ENCODE data around the gene RPAP3. TPM values are rescaled to one million over a fixed set of nuclear protein-coding genes. Genes with fewer than 3 reads are reported as not detected.

The RPAP3 gene
- total RNA-seq (2021) (34.4 to 44.3 TPM (median 40.6 TPM) in 3 replicates), Bru-seq, nascent RNA (percentile 86 among the genes with signal in this experiment)
- long read RNA-seq, experiment 1, full-length matches to known transcripts = 146 of 167 reads
- long read RNA-seq, experiment 1, partial matches to known transcripts = 13 of 167 reads
- long read RNA-seq, experiment 1, other reads (novel, unspliced or antisense) = 8 of 167 reads
- long read RNA-seq, experiment 2, full-length matches to known transcripts = 17 of 52 reads
- long read RNA-seq, experiment 2, partial matches to known transcripts = 19 of 52 reads
- long read RNA-seq, experiment 2, other reads (novel, unspliced or antisense) = 16 of 52 reads
- long read RNA-seq, experiment 3, full-length matches to known transcripts = 117 of 143 reads
- long read RNA-seq, experiment 3, partial matches to known transcripts = 9 of 143 reads
- long read RNA-seq, experiment 3, other reads (novel, unspliced or antisense) = 17 of 143 reads

GRCh38 chr12:47705566-47706425, at the start of gene RPAP3:
Gene RPAP3 (minus strand): TSS chr12:47706030. CDS start chr12:47702840, 3,190 bp downstream.
- H3K4me3 Mint-ChIP-seq = peak within 1 kb of the TSS; percentile 76
- ChIA-PET CTCF (interaction anchor here (0.6 to 2.0 kb wide), 9 partner anchors 10 to 132 kb away, joined by 3 to 10 read pairs (median 5); partner anchors contain the start of gene RAPGEF3), POLR2A (interaction anchor here (0.6 to 1.4 kb wide), 3 partner anchors 52 to 67 kb away, joined by 3 to 6 read pairs (median 4); partner anchors contain the start of gene SLC48A1)
- peak within 1 kb of the TSS; percentile 67 for H3K27ac Mint-ChIP-seq
- ATAC-seq (peak; percentile 98), DNase-seq (ENCODE audit: low spot score) (peak; percentile 96)
- H3K4me1 Mint-ChIP-seq = peaks cover 21% of the 10 kb centered on the region
- H3K36me3 Mint-ChIP-seq = peaks cover 2% of the 10 kb centered on the region; the same call in 1 of the 2 replicates
- no peaks in the 10 kb centered on the region for H3K9me3 Mint-ChIP-seq
- no peaks in the 10 kb centered on the region for H3K27me3 Mint-ChIP-seq (ENCODE audit: low read depth)
- TF ChIP-seq, protein P1, sequence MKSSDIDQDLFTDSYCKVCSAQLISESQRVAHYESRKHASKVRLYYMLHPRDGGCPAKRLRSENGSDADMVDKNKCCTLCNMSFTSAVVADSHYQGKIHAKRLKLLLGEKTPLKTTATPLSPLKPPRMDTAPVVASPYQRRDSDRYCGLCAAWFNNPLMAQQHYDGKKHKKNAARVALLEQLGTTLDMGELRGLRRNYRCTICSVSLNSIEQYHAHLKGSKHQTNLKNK (CRISPR knock-in tag; IDR thresholded peaks at IDR 0.05) = no peak
- TF ChIP-seq SMAD4 (CRISPR knock-in tag; IDR thresholded peaks at IDR 0.05) (no peak), TCF7 (CRISPR knock-in tag; IDR thresholded peaks at IDR 0.05; ENCODE audit: low read depth) (no peak), FOXP4 (CRISPR knock-in tag; IDR thresholded peaks at IDR 0.05) (peak; percentile 48; the same call in 1 of the 2 replicates), ETV6 (CRISPR knock-in tag; IDR thresholded peaks at IDR 0.05) (peak; percentile 60), KAT7 (CRISPR knock-in tag; IDR thresholded peaks at IDR 0.05; ENCODE audit: borderline replicate concordance) (peak; percentile 59; the same call in 1 of the 2 replicates), GABPB1 (CRISPR knock-in tag; IDR thresholded peaks at IDR 0.05) (peak; percentile 40; the same call in 1 of the 2 replicates), FOXK1 (CRISPR knock-in tag; IDR thresholded peaks at IDR 0.05) (0 out of 2 replicates have a peak, but pooled peaks have one; percentile 42), CREM (CRISPR knock-in tag; IDR thresholded peaks at IDR 0.05) (peak; percentile 82; the same call in 1 of the 2 replicates), TEAD4 (CRISPR knock-in tag; IDR thresholded peaks at IDR 0.05) (no peak), ZNF232 (CRISPR knock-in tag; IDR thresholded peaks at IDR 0.05) (no peak), JUN (CRISPR knock-in tag; IDR thresholded peaks at IDR 0.05) (no peak), ZNF317 (CRISPR knock-in tag; IDR thresholded peaks at IDR 0.05; ENCODE audit: borderline replicate concordance, low read depth) (no peak; the same call in 1 of the 2 replicates), HMGXB4 (CRISPR knock-in tag; IDR thresholded peaks at IDR 0.05) (peak; percentile 89; the same call in 1 of the 2 replicates), ERG (CRISPR knock-in tag; IDR thresholded peaks at IDR 0.05) (no peak), NR1H2 (CRISPR knock-in tag; IDR thresholded peaks at IDR 0.05) (no peak), SP1 (CRISPR knock-in tag; conservative IDR thresholded peaks at IDR 0.05) (peak; percentile 93), RORB (CRISPR knock-in tag; IDR thresholded peaks at IDR 0.05) (no peak)
- TF ChIP-seq, protein P2, sequence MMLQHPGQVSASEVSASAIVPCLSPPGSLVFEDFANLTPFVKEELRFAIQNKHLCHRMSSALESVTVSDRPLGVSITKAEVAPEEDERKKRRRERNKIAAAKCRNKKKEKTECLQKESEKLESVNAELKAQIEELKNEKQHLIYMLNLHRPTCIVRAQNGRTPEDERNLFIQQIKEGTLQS (CRISPR knock-in tag; conservative IDR thresholded peaks at IDR 0.05) = no peak
- TF ChIP-seq, protein P3, sequence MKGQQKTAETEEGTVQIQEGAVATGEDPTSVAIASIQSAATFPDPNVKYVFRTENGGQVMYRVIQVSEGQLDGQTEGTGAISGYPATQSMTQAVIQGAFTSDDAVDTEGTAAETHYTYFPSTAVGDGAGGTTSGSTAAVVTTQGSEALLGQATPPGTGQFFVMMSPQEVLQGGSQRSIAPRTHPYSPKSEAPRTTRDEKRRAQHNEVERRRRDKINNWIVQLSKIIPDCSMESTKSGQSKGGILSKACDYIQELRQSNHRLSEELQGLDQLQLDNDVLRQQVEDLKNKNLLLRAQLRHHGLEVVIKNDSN (CRISPR knock-in tag; IDR thresholded peaks at IDR 0.05) = peak; percentile 58; the same call in 1 of the 2 replicates
- TF ChIP-seq, protein P4, sequence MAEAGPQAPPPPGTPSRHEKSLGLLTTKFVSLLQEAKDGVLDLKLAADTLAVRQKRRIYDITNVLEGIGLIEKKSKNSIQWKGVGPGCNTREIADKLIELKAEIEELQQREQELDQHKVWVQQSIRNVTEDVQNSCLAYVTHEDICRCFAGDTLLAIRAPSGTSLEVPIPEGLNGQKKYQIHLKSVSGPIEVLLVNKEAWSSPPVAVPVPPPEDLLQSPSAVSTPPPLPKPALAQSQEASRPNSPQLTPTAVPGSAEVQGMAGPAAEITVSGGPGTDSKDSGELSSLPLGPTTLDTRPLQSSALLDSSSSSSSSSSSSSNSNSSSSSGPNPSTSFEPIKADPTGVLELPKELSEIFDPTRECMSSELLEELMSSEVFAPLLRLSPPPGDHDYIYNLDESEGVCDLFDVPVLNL (CRISPR knock-in tag; IDR thresholded peaks at IDR 0.05; ENCODE audit: borderline replicate concordance, low read depth) = no peak
- TF ChIP-seq, protein P5, sequence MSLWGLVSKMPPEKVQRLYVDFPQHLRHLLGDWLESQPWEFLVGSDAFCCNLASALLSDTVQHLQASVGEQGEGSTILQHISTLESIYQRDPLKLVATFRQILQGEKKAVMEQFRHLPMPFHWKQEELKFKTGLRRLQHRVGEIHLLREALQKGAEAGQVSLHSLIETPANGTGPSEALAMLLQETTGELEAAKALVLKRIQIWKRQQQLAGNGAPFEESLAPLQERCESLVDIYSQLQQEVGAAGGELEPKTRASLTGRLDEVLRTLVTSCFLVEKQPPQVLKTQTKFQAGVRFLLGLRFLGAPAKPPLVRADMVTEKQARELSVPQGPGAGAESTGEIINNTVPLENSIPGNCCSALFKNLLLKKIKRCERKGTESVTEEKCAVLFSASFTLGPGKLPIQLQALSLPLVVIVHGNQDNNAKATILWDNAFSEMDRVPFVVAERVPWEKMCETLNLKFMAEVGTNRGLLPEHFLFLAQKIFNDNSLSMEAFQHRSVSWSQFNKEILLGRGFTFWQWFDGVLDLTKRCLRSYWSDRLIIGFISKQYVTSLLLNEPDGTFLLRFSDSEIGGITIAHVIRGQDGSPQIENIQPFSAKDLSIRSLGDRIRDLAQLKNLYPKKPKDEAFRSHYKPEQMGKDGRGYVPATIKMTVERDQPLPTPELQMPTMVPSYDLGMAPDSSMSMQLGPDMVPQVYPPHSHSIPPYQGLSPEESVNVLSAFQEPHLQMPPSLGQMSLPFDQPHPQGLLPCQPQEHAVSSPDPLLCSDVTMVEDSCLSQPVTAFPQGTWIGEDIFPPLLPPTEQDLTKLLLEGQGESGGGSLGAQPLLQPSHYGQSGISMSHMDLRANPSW (CRISPR knock-in tag; conservative IDR thresholded peaks at IDR 0.05; ENCODE audit: low read depth) = 0 out of 2 replicates have a peak, but pooled peaks have one; percentile 75
